HFFc6 (cell line): ENCODE data around the gene GPR180. TPM values are rescaled to one million over a fixed set of nuclear protein-coding genes. Genes with fewer than 3 reads are reported as not detected.

Source experiments
- DNase-seq: peaks from one replicate; pipeline ENCODE4 v3.0.0-alpha.2; 2018
- H3K27ac Mint-ChIP-seq: 2 replicates; pipeline ENCODE4 v1.8.0; 2020; ENCODE audit warnings: mild to moderate bottlenecking, mixed read lengths
- H3K27me3 Mint-ChIP-seq: 2 replicates; pipeline ENCODE4 v1.8.0; 2021; ENCODE audit warnings: mild to moderate bottlenecking, moderate library complexity, mixed read lengths; ENCODE audit not compliant: insufficient read depth
- H3K36me3 Mint-ChIP-seq: 2 replicates; pipeline ENCODE4 v1.8.0; 2021; ENCODE audit warnings: low read depth, mixed read lengths
- H3K4me1 Mint-ChIP-seq: 2 replicates; pipeline ENCODE4 v1.8.0; 2020; ENCODE audit warnings: low read depth, mixed read lengths
- H3K4me3 Mint-ChIP-seq: 2 replicates; pipeline ENCODE4 v1.8.0; 2020; ENCODE audit warnings: mild to moderate bottlenecking, moderate library complexity, mixed read lengths
- H3K9me3 Mint-ChIP-seq: 2 replicates; pipeline ENCODE4 v1.8.0; 2020; ENCODE audit warnings: mild to moderate bottlenecking, mixed read lengths
- total RNA-seq, 6 experiments: library from RNA; stranded (reverse); fragmentation: NEBNext Ultra II Directional; extraction: Animal tissue kit (Norgen Biotek cat#: 25700); gene quantifications; 2 replicates in 1 of 6; 3 replicates in 5 of 6; pipeline ENCODE4 v1.2.3, GENCODE V29; 2021
- TF ChIP-seq, protein P1 (sequence below): fragments of 200-600 bp; sonication (generic); IDR thresholded peaks from 2 replicates; pipeline ENCODE4 v1.5.0; 2021; ENCODE audit warnings: antibody characterized with exemption, mild to moderate bottlenecking

GPR180 gene
- total RNA-seq, 6 experiments from 2014 or later: 8.2 to 10.6 (median 9.1) TPM

DNA sequence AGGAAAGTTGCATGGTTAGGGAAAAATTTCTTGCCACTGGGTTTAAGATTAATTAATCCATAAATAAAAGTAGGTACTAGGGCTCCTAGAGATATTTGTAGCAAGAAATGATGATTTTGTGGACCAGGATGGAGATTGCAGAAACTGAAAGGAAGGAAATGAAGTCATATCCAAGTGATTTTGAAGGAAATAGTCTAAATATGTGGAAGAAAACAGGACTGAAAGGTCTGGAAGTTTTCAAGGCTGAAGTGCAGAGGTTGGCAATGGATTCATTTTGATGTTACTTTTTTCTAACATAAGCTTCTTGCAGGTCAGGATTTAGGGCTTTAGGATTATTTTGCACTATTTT lies 57.9 kb downstream of the GPR180 start:
- Mint-ChIP-seq H3K27ac (no peak overlapping the region), H3K4me3 (no peak overlapping the region), H3K9me3 (no peaks in the 10 kb centered on the region), H3K27me3 (peaks cover 13% of the 10 kb centered on the region), H3K36me3 (no peaks in the 10 kb centered on the region), H3K4me1 (peaks cover 48% of the 10 kb centered on the region)
- no peak for DNase-seq
- TF ChIP-seq, protein P1, sequence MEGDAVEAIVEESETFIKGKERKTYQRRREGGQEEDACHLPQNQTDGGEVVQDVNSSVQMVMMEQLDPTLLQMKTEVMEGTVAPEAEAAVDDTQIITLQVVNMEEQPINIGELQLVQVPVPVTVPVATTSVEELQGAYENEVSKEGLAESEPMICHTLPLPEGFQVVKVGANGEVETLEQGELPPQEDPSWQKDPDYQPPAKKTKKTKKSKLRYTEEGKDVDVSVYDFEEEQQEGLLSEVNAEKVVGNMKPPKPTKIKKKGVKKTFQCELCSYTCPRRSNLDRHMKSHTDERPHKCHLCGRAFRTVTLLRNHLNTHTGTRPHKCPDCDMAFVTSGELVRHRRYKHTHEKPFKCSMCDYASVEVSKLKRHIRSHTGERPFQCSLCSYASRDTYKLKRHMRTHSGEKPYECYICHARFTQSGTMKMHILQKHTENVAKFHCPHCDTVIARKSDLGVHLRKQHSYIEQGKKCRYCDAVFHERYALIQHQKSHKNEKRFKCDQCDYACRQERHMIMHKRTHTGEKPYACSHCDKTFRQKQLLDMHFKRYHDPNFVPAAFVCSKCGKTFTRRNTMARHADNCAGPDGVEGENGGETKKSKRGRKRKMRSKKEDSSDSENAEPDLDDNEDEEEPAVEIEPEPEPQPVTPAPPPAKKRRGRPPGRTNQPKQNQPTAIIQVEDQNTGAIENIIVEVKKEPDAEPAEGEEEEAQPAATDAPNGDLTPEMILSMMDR: no peak

DNA sequence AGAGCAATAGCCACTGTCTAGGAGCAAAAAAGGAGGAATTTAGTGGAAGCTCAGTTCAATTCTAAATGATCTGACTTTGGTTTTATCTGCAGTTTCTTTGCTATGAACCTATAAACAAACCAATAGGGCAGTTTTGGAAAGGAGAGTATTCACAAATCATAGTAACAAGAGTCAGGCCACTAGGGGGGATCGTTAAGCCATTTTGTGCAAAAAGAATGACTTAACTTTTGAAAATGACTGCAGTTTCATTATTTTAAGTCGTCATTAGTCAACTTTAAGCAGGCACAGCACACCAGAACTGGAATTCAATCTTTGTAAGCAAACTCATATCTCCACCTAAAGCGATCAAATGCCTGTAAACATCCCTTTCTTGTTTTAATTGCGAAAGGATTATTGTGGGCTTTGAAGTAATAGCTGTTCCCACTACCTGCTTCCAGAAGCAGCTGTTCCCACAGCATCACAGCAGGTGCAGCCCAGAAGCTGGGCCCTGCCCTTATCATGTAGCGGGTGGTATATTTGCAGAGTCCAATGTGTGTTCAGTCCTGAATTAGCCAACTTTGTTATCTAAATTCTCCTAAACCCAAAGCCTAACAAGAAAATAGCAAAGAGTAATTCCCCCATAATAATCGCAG lies 59.2 kb downstream of the GPR180 start:
- H3K4me3 Mint-ChIP-seq: no peak overlapping the region
- no peak overlapping the region for H3K27ac Mint-ChIP-seq
- peaks cover 45% of the 10 kb centered on the region for H3K4me1 Mint-ChIP-seq
- no peaks in the 10 kb centered on the region for H3K9me3 Mint-ChIP-seq
- H3K27me3 Mint-ChIP-seq: peaks cover 17% of the 10 kb centered on the region
- TF ChIP-seq, protein P1: peak; percentile 70
- H3K36me3 Mint-ChIP-seq: no peaks in the 10 kb centered on the region
- DNase-seq: peak; percentile 34

DNA sequence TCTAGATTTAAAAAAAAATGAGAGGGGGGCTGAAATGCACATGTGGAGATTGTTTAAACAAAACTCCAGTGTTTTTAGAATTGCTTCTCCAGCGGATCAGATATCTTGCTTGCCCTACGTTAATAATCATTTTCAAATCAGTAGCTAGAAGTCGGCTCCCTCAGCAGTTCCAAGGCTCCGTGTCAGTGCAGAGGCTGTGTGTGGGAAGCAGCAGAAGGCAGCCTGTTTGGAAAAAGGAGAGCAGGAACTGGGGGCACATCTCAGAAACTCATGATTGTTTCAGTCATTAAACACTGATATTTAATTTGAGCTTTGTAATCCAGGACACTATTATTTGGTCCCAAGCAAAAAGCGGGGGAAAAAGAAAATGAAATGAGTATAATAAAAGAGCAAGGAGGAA lies 59.7 kb downstream of the GPR180 start:
- Mint-ChIP-seq H3K4me3 (no peak overlapping the region), H3K27ac (no peak overlapping the region), H3K4me1 (peaks cover 39% of the 10 kb centered on the region), H3K27me3 (peaks cover 17% of the 10 kb centered on the region), H3K36me3 (no peaks in the 10 kb centered on the region), H3K9me3 (no peaks in the 10 kb centered on the region)
- DNase-seq: no peak
- TF ChIP-seq, protein P1: no peak

DNA sequence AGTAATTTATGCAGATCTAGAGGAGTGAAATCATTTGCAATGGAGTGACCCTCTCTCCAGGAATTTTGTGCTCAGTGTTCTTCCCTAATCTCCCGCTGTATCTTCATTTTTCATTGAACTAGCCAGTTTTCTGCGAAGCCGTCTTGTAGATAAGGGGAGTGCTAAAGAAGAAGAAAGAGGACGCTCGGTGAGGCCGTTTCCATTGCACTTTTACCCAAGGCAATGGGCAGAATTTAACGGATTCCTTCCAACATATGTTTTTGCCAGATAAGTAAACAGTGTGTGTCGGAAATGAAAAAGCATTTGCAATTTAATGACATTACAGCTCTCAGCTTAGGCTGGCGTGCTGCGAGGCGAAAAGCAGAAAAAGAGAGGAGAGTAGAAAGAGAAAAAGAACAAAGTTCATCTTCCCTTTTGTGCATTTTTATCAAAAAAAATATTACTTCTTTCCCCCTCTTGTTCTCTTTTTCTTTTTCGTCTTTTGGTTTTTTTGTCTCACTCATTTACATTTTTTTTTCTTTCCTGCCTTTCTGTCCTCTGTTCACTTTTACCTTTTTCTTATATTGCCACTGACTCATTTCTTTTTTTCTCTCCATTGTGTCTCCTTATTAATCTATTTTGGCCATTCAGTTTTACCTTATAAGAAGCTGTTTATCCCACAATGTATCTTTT lies 60.8 kb downstream of the GPR180 start:
- Mint-ChIP-seq H3K36me3 (no peaks in the 10 kb centered on the region), H3K27ac (no peak overlapping the region), H3K4me3 (no peak overlapping the region), H3K4me1 (peaks cover 30% of the 10 kb centered on the region), H3K9me3 (no peaks in the 10 kb centered on the region), H3K27me3 (peaks cover 25% of the 10 kb centered on the region)
- no peak for DNase-seq
- TF ChIP-seq, protein P1: no peak

DNA sequence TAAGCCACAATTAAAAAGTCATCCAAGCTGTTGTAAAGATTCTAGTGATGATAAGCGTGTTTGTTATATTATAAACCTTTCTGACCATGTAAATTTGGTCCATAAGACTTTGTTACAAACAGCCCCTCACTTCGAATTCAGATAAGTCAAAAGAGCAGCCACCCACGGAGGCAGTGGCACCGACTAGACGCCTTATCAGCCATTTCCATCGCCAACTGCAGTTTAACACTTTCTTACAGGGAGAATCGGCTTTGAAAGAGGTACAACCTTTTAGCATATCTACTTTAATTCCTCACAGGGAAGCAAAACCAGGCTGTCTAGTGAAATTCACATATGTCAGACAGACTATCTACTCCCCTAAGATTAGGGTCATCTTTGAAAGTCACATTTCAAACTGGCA lies 63.2 kb downstream of the GPR180 start:
- Mint-ChIP-seq H3K27ac (no peak overlapping the region), H3K27me3 (peaks cover 37% of the 10 kb centered on the region), H3K9me3 (no peaks in the 10 kb centered on the region), H3K4me3 (no peak overlapping the region), H3K36me3 (no peaks in the 10 kb centered on the region), H3K4me1 (peaks cover 11% of the 10 kb centered on the region; the same call in 1 of the 2 replicates)
- no peak for DNase-seq
- TF ChIP-seq, protein P1: no peak
